ENCODE measurements around the gene HOXA2. TPM values are rescaled to one million over a fixed set of nuclear protein-coding genes. Genes with fewer than 3 reads are reported as not detected.

HOXA2 gene
- total and polyA plus RNA-seq, 2 of the 13 experiments (the other 11 are each of a cell fraction or from before 2014, with no cell fraction given) = 0.22 to 0.29 TPM

- TF ChIP-seq NRL (CRISPR knock-in tag; IDR thresholded peaks at IDR 0.05; ENCODE audit: borderline replicate concordance) (0 out of 2 replicates have a peak, but pooled peaks have one; percentile 46), SNAPC5 (CRISPR knock-in tag; IDR thresholded peaks at IDR 0.05; ENCODE audit: borderline replicate concordance) (no peak), SMAD1 (CRISPR knock-in tag; IDR thresholded peaks at IDR 0.05; ENCODE audit: borderline replicate concordance, low read depth) (no peak), BCLAF1 (IDR thresholded peaks at IDR 0.05) (no peak), NR2F2 (IDR thresholded peaks at IDR 0.05; ENCODE audit: borderline replicate concordance, low read depth) (peak; percentile 18; the same call in 1 of the 2 replicates), ZNF816 (CRISPR knock-in tag; IDR thresholded peaks at IDR 0.05; ENCODE audit: borderline replicate concordance) (peak; percentile 18; the same call in 1 of the 2 replicates), NFIC (IDR thresholded peaks at IDR 0.05; ENCODE audit: low read length) (peak; percentile 34; the same call in 1 of the 2 replicates), ZSCAN12 (CRISPR knock-in tag; IDR thresholded peaks at IDR 0.05) (0 out of 2 replicates have a peak, but pooled peaks have one; percentile 30), NFKBIZ (CRISPR knock-in tag; IDR thresholded peaks at IDR 0.05) (no peak), NR1H2 (CRISPR knock-in tag; IDR thresholded peaks at IDR 0.05; ENCODE audit: borderline replicate concordance, low read depth) (no peak), ZNF280D (CRISPR knock-in tag; IDR thresholded peaks at IDR 0.05) (no peak), ZNF350 (CRISPR knock-in tag; IDR thresholded peaks at IDR 0.05; ENCODE audit: borderline replicate concordance, low read depth) (0 out of 2 replicates have a peak, but pooled peaks have one; percentile 68), KAT8 (CRISPR knock-in tag; IDR thresholded peaks at IDR 0.05) (no peak), POLR2A (IDR thresholded peaks at IDR 0.05; ENCODE audit: insufficient read depth in 1 of 2, low read depth in 2 of 2, low read length in 2 of 2) (peak; percentile 81 to 96), DBP (CRISPR knock-in tag; IDR thresholded peaks at IDR 0.05; ENCODE audit: not compliant biosample characterization) (no peak), PAX8 (CRISPR knock-in tag; IDR thresholded peaks at IDR 0.05; ENCODE audit: borderline replicate concordance) (0 out of 2 replicates have a peak, but pooled peaks have one; percentile 20), PHF21A (CRISPR knock-in tag; IDR thresholded peaks at IDR 0.05) (peak; percentile 93), CCAR2 (optimal IDR thresholded peaks at IDR 0.05; ENCODE audit: low read depth, low read length) (peak; percentile 69), TOPORS (CRISPR knock-in tag; IDR thresholded peaks at IDR 0.05) (no peak; the same call in 1 of the 2 replicates), ZC3H13 (CRISPR knock-in tag; IDR thresholded peaks at IDR 0.05) (no peak), RAD21 (CRISPR knock-in tag; IDR thresholded peaks at IDR 0.05) (peak; percentile 19; the same call in 1 of the 2 replicates), HNF4A (CRISPR knock-in tag; IDR thresholded peaks at IDR 0.05) (peak; percentile 92), SP5 (CRISPR knock-in tag; IDR thresholded peaks at IDR 0.05; ENCODE audit: borderline replicate concordance, low read depth) (peak; percentile 61; the same call in 1 of the 2 replicates)
Measured at GRCh38 chr7:27122077-27122910, 19.8 kb upstream of the HOXA2 start (continued).

Data from HepG2 (cell line).